ENCODE measurements around the gene NEUROD6. TPM values are rescaled to one million over a fixed set of nuclear protein-coding genes. Genes with fewer than 3 reads are reported as not detected.

NEUROD6 gene
- total and polyA plus RNA-seq, 4 donors: not detected

GRCh38 chr7:31311552-31311951 is 29.0 kb downstream of the NEUROD6 start:
- H3K27me3 ChIP-seq (ENCODE audit: control insufficient read depth in 4 of 4, insufficient read depth in 4 of 4, low read length in 3 of 4): no peaks in the 10 kb centered on the region
- no peaks in the 10 kb centered on the region for H3K9me3 ChIP-seq (ENCODE audit: control insufficient read depth in 4 of 4, low read length in 3 of 4)
- no peak overlapping the region for H3K9ac ChIP-seq (ENCODE audit: low read depth in 1 of 2, low read length in 2 of 2)
- H3K27ac ChIP-seq (ENCODE audit: low read depth in 1 of 2, low read length in 2 of 2): no peak overlapping the region
- WGBS: 59% methylated on average over 6 of the region's 6 CpGs
- H3K4me1 ChIP-seq (ENCODE audit: control insufficient read depth in 4 of 4, insufficient read depth in 4 of 4, low read length in 3 of 4): peaks cover 0 to 7% (median under 1%) of the 10 kb centered on the region in 4 donors
- H3K4me3 ChIP-seq (ENCODE audit: low read depth in 1 of 3, low read length in 3 of 3): no peak overlapping the region
- no peak for DNase-seq (ENCODE audit: low spot score)
- TF ChIP-seq RAD21 (IDR thresholded peaks at IDR 0.05) (no peak), FOXA1 (IDR thresholded peaks at IDR 0.05) (no peak), TAF1 (conservative IDR thresholded peaks at IDR 0.05) (no peak), SP1 (IDR thresholded peaks at IDR 0.05) (no peak), HNF4A (conservative IDR thresholded peaks at IDR 0.05) (no peak), JUND (IDR thresholded peaks at IDR 0.05) (no peak), NR2F2 (IDR thresholded peaks at IDR 0.05) (no peak), FOXA2 (IDR thresholded peaks at IDR 0.05) (no peak), EGR1 (IDR thresholded peaks at IDR 0.05; ENCODE audit: low read depth in 2 of 2) (no peak), RXRA (IDR thresholded peaks at IDR 0.05) (no peak), MAX (IDR thresholded peaks at IDR 0.05) (no peak), GABPA (IDR thresholded peaks at IDR 0.05 in 1 of 2, conservative IDR thresholded peaks at IDR 0.05 in 1 of 2) (no peak), ATF3 (IDR thresholded peaks at IDR 0.05) (no peak), REST (IDR thresholded peaks at IDR 0.05) (no peak), CTCF (IDR thresholded peaks at IDR 0.05; ENCODE audit: low read depth, low read length, missing input control) (no peak), HNF4G (IDR thresholded peaks at IDR 0.05) (no peak), YY1 (IDR thresholded peaks at IDR 0.05) (no peak)
- TF ChIP-seq, protein P1, sequence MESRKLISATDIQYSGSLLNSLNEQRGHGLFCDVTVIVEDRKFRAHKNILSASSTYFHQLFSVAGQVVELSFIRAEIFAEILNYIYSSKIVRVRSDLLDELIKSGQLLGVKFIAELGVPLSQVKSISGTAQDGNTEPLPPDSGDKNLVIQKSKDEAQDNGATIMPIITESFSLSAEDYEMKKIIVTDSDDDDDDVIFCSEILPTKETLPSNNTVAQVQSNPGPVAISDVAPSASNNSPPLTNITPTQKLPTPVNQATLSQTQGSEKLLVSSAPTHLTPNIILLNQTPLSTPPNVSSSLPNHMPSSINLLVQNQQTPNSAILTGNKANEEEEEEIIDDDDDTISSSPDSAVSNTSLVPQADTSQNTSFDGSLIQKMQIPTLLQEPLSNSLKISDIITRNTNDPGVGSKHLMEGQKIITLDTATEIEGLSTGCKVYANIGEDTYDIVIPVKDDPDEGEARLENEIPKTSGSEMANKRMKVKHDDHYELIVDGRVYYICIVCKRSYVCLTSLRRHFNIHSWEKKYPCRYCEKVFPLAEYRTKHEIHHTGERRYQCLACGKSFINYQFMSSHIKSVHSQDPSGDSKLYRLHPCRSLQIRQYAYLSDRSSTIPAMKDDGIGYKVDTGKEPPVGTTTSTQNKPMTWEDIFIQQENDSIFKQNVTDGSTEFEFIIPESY (IDR thresholded peaks at IDR 0.05): no peak
- no peaks in the 10 kb centered on the region for H3K36me3 ChIP-seq (ENCODE audit: control insufficient read depth in 4 of 4, insufficient read depth in 3 of 4, low read depth in 1 of 4, low read length in 3 of 4)
